NCI-H2029 treated with DMSO at 0.1 percent for 48 hours (cell line): ENCODE measurements around the gene KLHL25.
"Not testable (repeated sequence)": the region's sequence is repeated elsewhere in the genome, so short reads cannot be mapped to it uniquely, and the experiment has no call there.

Experiments used
- DNase-seq: peaks from one replicate; lab custom pipeline; 2025; lab: John Stamatoyannopoulos, UW

KLHL25 gene

GRCh38 chr15:85804481-85805170 is 9.9 kb upstream of the KLHL25 start:
- no peak for DNase-seq

- DNase-seq: not testable (repeated sequence)
These were observed 7.9 kb upstream of the KLHL25 start for GRCh38 chr15:85802617-85803016.

- peak; percentile 50 for DNase-seq
These were observed 5.9 kb upstream of the KLHL25 start for GRCh38 chr15:85800478-85801123.

GRCh38 chr15:85796371-85796770 is 1.6 kb upstream of the KLHL25 start:
- DNase-seq: not testable (repeated sequence)

- no peak for DNase-seq
These were observed 896 bp upstream of the KLHL25 start for GRCh38 chr15:85795337-85796305.

- no peak for DNase-seq
These were observed 806 bp downstream of the KLHL25 start for GRCh38 chr15:85793641-85794597.

- no peak for DNase-seq
These were observed 1.7 kb downstream of the KLHL25 start for GRCh38 chr15:85792912-85793590.

- DNase-seq: no peak
These were observed 2.5 kb downstream of the KLHL25 start for GRCh38 chr15:85792102-85792731.

GRCh38 chr15:85789496-85789875 is 5.2 kb downstream of the KLHL25 start:
- DNase-seq: no peak

- no peak for DNase-seq
These were observed 5.8 kb downstream of the KLHL25 start for GRCh38 chr15:85788771-85789495.

GRCh38 chr15:85786781-85787114 is 8.0 kb downstream of the KLHL25 start:
- DNase-seq: no peak

- DNase-seq: peak; percentile 38
These were observed 8.6 kb downstream of the KLHL25 start for GRCh38 chr15:85785887-85786780.

GRCh38 chr15:85782064-85782463 is 12.7 kb downstream of the KLHL25 start:
- no peak for DNase-seq

- no peak for DNase-seq
These were observed 13.6 kb downstream of the KLHL25 start for GRCh38 chr15:85781099-85781498.

- no peak for DNase-seq
These were observed 14.3 kb downstream of the KLHL25 start for GRCh38 chr15:85780225-85780985.

- DNase-seq: no peak
These were observed 15.5 kb downstream of the KLHL25 start for GRCh38 chr15:85779249-85779648.

GRCh38 chr15:85778107-85778776 is 16.5 kb downstream of the KLHL25 start:
- no peak for DNase-seq
